A375 (cell line): Measurements from ENCODE around the gene PPP2R3B. TPM values are rescaled to one million over a fixed set of nuclear protein-coding genes. Genes with fewer than 3 reads are reported as not detected.

Source experiments
- small RNA-seq: library from RNA; depleted of rRNA; stranded (forward); fragments of <200 nt; gene quantifications from one replicate; pipeline ENCODE3, GENCODE V24; 2014
- total RNA-seq: library from RNA; depleted of rRNA; stranded (reverse); fragments of >200 nt; shearing (Covaris generic); gene quantifications from 2 replicates; pipeline ENCODE4 v1.2.3, GENCODE V29; 2014; rRNA removed

The PPP2R3B gene
- 27.4 and 30.9 TPM in 2 replicates for total RNA-seq

GRCh38 chrX:386768-387575, at the start of gene PPP2R3B:
PPP2R3B (minus strand) TSS chrX:386907; CDS start chrX:386691, 216 bp downstream.

GRCh38 chrX:318739-319578, 67.7 kb downstream of the PPP2R3B start, which contains the start of gene GTPBP6:
GTPBP6 (minus strand) TSS chrX:318796; CDS start chrX:318787, 9 bp downstream.

Small RNAs within 50 kb of the gene (small RNA-seq; reads per million reads assigned to genes)
- gene RF00017, result not detected

Other genes with a start within 250 kb of the PPP2R3B start
- gene PLCXD1, start 105.5 kb downstream of the PPP2R3B start, total RNA-seq, result 22.3 and 24.1 TPM in 2 replicates
- 43.7 and 44.1 TPM in 2 replicates for gene GTPBP6, start 68.1 kb downstream of the PPP2R3B start, total RNA-seq
- not detected in 2 replicates for gene SHOX, start 243.9 kb upstream of the PPP2R3B start, total RNA-seq